GM12878 (cell line): Measurements from ENCODE around the gene LARP4B. TPM values are rescaled to one million over a fixed set of nuclear protein-coding genes. Genes with fewer than 3 reads are reported as not detected.

Experiments
- CUX1 ChIP-seq: IDR thresholded peaks from 2 replicates; pipeline ENCODE4 v1.6.1; 2012; ENCODE audit warnings: improper control_type of control experiment, low read depth, low read length; ENCODE audit not compliant: insufficient replicate concordance
- POLR2AphosphoS5 ChIP-seq: IDR thresholded peaks from 2 replicates; pipeline ENCODE4 v1.6.1; 2011; ENCODE audit warnings: mild to moderate bottlenecking, low read length, inconsistent platforms
- SMAD1 ChIP-seq: fragments of 450-650 bp; IDR thresholded peaks from 2 replicates; pipeline ENCODE4 v1.6.1; 2018; ENCODE audit warnings: mild to moderate bottlenecking, low read depth; ENCODE audit not compliant: partially characterized antibody
- STAT1 ChIP-seq: fragments of 450-650 bp; conservative IDR thresholded peaks from 2 replicates; pipeline ENCODE4 v1.6.1; 2014; ENCODE audit warnings: antibody characterized with exemption, mild to moderate bottlenecking
- polyA plus RNA-seq, 11 experiments: library from polyadenylated mRNA; depleted of rRNA in 4 of 11; unstranded in 6 of 11; stranded (reverse) in 5 of 11; fragments of >200 nt; fragmentation: Nextera tagmentation in 4 of 11; fragmentation: Illumina TruSeq in 1 of 11; extraction: Ambion mirVana in 4 of 11; extraction: Trizol in 1 of 11; gene quantifications; 1 replicate in 1 of 11; 2 replicates in 10 of 11; pipeline versions ENCODE4 v1.2.1 to v1.2.3, GENCODE V29; 2011 to 2016; ENCODE audit warnings: inconsistent platforms in 2 of 11, missing spikeins in 2 of 11, low read depth in 1 of 11
- total RNA-seq, 4 experiments: library from RNA; depleted of rRNA in 3 of 4; stranded (reverse); fragments of >200 nt in 3 of 4; fragmentation: Illumina TruSeq in 1 of 4; extraction: Trizol in 1 of 4; gene quantifications; 2 replicates each; pipeline versions ENCODE4 v1.2.1 to v1.2.3, GENCODE V29; 2013 to 2021
- TF ChIP-seq, protein P1 (sequence below): IDR thresholded peaks from 2 replicates; pipeline ENCODE4 v1.6.1; 2011; ENCODE audit warnings: mild to moderate bottlenecking, low read depth, low read length, moderate library complexity; ENCODE audit not compliant: insufficient replicate concordance

LARP4B gene
- total and polyA plus RNA-seq, 10 of the 15 experiments (the other 5 are each of a cell fraction or from before 2014, with no cell fraction given) = 10.5 to 119 (median 39.4) TPM

DNA sequence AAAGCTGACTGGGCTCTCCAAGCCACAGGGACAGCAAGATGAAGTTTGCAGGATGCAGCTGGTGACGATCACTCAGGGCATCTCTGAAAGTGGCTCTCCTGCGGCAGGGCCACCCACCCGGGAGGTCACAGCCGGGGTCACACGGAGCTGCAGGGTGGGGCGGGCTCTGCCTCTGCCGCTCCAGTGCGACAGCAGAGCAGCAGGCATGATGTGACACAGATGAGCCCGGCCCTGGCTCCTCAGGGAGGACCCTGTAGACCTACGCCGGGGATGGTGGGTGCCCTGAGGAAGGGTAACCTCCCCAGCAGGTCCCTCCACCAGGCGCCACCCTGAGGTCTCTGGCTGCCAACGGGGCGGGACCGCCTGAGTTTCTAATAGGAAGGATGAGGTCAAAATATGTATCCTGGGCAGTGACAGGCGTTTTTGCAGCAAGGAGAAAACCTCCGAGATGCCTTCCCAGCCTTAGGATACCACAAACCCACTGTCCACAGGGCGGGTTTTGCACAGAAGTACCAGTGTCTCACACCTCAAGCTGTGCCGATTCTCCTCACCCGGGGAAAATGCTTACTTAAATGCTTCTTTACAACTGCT is 127.2 kb downstream of the LARP4B start (continued):
- TF ChIP-seq CUX1 (no peak), POLR2AphosphoS5 (no peak), STAT1 (no peak), SMAD1 (no peak)
- TF ChIP-seq, protein P1, sequence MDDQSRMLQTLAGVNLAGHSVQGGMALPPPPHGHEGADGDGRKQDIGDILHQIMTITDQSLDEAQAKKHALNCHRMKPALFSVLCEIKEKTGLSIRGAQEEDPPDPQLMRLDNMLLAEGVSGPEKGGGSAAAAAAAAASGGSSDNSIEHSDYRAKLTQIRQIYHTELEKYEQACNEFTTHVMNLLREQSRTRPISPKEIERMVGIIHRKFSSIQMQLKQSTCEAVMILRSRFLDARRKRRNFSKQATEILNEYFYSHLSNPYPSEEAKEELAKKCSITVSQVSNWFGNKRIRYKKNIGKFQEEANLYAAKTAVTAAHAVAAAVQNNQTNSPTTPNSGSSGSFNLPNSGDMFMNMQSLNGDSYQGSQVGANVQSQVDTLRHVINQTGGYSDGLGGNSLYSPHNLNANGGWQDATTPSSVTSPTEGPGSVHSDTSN = no peak
